ENCODE measurements around the gene RNF207.
A peak's percentile ranks its signal among the peaks of the same experiment; 100 is the strongest.
"Not testable (repeated sequence)": the region's sequence is repeated elsewhere in the genome, so short reads cannot be mapped to it uniquely, and the experiment has no call there.

The RNF207 gene

GRCh38 chr1:6200188-6200809 lies 5.6 kb upstream of the RNF207 start:
- no peak for DNase-seq

GRCh38 chr1:6202256-6202655 lies 3.7 kb upstream of the RNF207 start:
- no peak for DNase-seq

- no peak for DNase-seq
Observed at GRCh38 chr1:6206520-6206855, 569 bp downstream of the RNF207 start.

- DNase-seq, result no peak
Observed at GRCh38 chr1:6207075-6207885, 1.4 kb downstream of the RNF207 start.

GRCh38 chr1:6207921-6208320 lies 2.0 kb downstream of the RNF207 start:
- no peak for DNase-seq

- DNase-seq, result peak; percentile 67 to 87 (median 75)
Observed at GRCh38 chr1:6208723-6209660, 3.1 kb downstream of the RNF207 start.

GRCh38 chr1:6209661-6210580 lies 4.0 kb downstream of the RNF207 start:
- DNase-seq, result no peak

GRCh38 chr1:6210591-6211355 lies 4.9 kb downstream of the RNF207 start:
- DNase-seq, result no peak

- DNase-seq, result no peak
Observed at GRCh38 chr1:6211731-6212130, 5.8 kb downstream of the RNF207 start.

- DNase-seq, result peak; percentile 46 to 62 (median 56)
Observed at GRCh38 chr1:6212193-6212959, 6.5 kb downstream of the RNF207 start.

GRCh38 chr1:6218375-6219164 lies 12.7 kb downstream of the RNF207 start:
- no peak for DNase-seq

- DNase-seq, result not testable (repeated sequence)
Observed at GRCh38 chr1:6219641-6220040, 13.7 kb downstream of the RNF207 start.

- DNase-seq, result no peak
Observed at GRCh38 chr1:6220236-6220635, 14.3 kb downstream of the RNF207 start.

GRCh38 chr1:6221210-6221784 lies 15.4 kb downstream of the RNF207 start:
- no peak for DNase-seq

- DNase-seq, result no peak
Observed at GRCh38 chr1:6222636-6223035, 16.7 kb downstream of the RNF207 start.

- no peak for DNase-seq
Observed at GRCh38 chr1:6223617-6224016, 17.7 kb downstream of the RNF207 start.

GRCh38 chr1:6224718-6225117 lies 18.8 kb downstream of the RNF207 start:
- DNase-seq, result no peak

- no peak for DNase-seq
Observed at GRCh38 chr1:6225651-6226050, 19.7 kb downstream of the RNF207 start.

- no peak for DNase-seq
Observed at GRCh38 chr1:6233376-6233775, 27.5 kb downstream of the RNF207 start.

Measured in suppressor macrophage (primary cell).